ENCODE results near the gene ETS1.

DNA sequence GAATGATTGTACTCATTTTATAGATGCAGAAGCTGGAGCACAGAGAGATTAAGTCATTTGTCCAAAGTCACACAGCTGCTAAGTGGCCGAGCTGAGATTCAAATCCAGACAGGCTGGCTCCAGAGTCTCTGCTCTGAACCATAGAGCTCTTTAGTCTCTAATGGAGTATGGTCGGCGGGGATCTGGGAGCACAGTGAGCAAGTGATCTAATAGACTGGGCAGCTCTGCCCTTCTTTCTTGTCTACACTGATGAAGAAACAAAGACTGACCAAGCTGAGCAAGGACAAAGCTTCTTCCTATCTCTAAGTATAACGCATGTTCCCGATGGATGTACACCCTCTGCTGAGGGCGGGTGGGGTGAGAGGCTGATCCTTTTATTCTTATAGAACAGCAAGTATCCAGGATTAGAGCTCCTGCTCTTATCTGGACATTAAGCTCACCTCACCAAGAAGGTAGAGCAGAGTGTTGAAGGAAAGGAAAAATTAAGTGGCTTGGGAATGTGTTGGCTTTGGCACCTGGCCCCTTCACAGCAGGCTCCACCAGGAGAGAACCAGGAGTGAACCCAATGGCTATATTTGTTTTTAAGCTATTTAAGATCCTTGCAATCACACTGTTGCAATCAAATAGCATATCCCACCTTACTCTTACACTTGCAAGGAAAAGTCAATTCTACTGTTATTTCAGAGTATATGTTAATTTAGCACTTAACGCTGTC is 68.7 kb downstream of the ETS1 start:
- TF ChIP-seq, protein P1, sequence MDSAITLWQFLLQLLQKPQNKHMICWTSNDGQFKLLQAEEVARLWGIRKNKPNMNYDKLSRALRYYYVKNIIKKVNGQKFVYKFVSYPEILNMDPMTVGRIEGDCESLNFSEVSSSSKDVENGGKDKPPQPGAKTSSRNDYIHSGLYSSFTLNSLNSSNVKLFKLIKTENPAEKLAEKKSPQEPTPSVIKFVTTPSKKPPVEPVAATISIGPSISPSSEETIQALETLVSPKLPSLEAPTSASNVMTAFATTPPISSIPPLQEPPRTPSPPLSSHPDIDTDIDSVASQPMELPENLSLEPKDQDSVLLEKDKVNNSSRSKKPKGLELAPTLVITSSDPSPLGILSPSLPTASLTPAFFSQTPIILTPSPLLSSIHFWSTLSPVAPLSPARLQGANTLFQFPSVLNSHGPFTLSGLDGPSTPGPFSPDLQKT (IDR thresholded peaks at IDR 0.05; ENCODE audit: borderline replicate concordance, low read depth, low read length), result no peak
- TF ChIP-seq KLF16 (tag by site-specific recombination; IDR thresholded peaks at IDR 0.05), result no peak
- TF ChIP-seq ZFP37 (tag by site-specific recombination; IDR thresholded peaks at IDR 0.05), result no peak
- TF ChIP-seq, protein P2, sequence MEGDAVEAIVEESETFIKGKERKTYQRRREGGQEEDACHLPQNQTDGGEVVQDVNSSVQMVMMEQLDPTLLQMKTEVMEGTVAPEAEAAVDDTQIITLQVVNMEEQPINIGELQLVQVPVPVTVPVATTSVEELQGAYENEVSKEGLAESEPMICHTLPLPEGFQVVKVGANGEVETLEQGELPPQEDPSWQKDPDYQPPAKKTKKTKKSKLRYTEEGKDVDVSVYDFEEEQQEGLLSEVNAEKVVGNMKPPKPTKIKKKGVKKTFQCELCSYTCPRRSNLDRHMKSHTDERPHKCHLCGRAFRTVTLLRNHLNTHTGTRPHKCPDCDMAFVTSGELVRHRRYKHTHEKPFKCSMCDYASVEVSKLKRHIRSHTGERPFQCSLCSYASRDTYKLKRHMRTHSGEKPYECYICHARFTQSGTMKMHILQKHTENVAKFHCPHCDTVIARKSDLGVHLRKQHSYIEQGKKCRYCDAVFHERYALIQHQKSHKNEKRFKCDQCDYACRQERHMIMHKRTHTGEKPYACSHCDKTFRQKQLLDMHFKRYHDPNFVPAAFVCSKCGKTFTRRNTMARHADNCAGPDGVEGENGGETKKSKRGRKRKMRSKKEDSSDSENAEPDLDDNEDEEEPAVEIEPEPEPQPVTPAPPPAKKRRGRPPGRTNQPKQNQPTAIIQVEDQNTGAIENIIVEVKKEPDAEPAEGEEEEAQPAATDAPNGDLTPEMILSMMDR (tag by site-specific recombination; IDR thresholded peaks at IDR 0.05), result no peak
- no peak for TF ChIP-seq ZBTB1 (tag by site-specific recombination; IDR thresholded peaks at IDR 0.05)
- TF ChIP-seq ZNF623 (tag by site-specific recombination; IDR thresholded peaks at IDR 0.05), result no peak
- no peak for TF ChIP-seq ZNF274 (IDR thresholded peaks at IDR 0.05; ENCODE audit: low read length)
- TF ChIP-seq ZNF274 (tag by site-specific recombination; IDR thresholded peaks at IDR 0.05; ENCODE audit: borderline replicate concordance), result no peak
- TF ChIP-seq, protein P3, sequence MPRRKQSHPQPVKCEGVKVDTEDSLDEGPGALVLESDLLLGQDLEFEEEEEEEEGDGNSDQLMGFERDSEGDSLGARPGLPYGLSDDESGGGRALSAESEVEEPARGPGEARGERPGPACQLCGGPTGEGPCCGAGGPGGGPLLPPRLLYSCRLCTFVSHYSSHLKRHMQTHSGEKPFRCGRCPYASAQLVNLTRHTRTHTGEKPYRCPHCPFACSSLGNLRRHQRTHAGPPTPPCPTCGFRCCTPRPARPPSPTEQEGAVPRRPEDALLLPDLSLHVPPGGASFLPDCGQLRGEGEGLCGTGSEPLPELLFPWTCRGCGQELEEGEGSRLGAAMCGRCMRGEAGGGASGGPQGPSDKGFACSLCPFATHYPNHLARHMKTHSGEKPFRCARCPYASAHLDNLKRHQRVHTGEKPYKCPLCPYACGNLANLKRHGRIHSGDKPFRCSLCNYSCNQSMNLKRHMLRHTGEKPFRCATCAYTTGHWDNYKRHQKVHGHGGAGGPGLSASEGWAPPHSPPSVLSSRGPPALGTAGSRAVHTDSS (tag by site-specific recombination; IDR thresholded peaks at IDR 0.05), result no peak

All from HEK293 (cell line).